Measurements from ENCODE around the gene BCL2. TPM values are rescaled to one million over a fixed set of nuclear protein-coding genes. Genes with fewer than 3 reads are reported as not detected.

Gene BCL2
- total RNA-seq, 1 experiment from 2014 or later, result 1.3 TPM

DNA sequence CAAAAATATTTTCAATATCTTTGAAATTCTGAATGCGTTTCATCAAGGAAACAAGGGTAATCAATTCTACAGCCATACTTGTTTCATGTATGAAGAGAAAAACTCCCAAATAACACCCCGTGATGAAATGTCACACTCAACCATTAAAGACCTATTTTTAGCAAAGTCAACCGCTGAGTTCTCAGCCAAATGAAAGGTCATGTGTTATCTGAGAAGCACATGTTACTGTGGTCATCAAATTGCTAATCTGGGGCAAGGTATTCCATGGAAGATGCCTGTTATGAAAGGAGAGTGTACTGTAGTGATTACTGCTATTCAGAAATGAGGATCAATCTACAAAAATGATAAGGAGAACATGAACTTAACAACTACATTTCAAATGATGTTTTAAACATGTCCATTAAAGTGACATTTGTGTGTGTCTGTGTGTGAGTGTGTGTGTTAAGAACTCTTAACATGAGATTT lies 126.7 kb downstream of the BCL2 start:
- Mint-ChIP-seq H3K4me3 (no peak overlapping the region), H3K4me1 (no peaks in the 10 kb centered on the region), H3K27me3 (ENCODE audit: low read depth) (no peaks in the 10 kb centered on the region), H3K36me3 (ENCODE audit: insufficient read depth in 1 of 3, low read depth in 3 of 3) (no peaks in the 10 kb centered on the region), H3K9me3 (no peaks in the 10 kb centered on the region; a peak in 2 of 5 replicates), H3K27ac (no peak overlapping the region)
- Histone ChIP-seq H4K8ac (replicated peaks; ENCODE audit: insufficient read length, low read depth, low read length) (no peak overlapping the region), H4K5ac (ENCODE audit: insufficient read length, low read depth, low read length) (no peak overlapping the region), H2BK12ac (ENCODE audit: insufficient read length, low read depth, low read length) (no peak overlapping the region), H3K27ac (ENCODE audit: insufficient read length, low read depth, low read length) (no peak overlapping the region), H3K9ac (ENCODE audit: extremely low read depth, insufficient read length, low read length) (no peak overlapping the region), H4K91ac (ENCODE audit: insufficient read length, low read depth, low read length) (no peak overlapping the region), H3K9me3 (ENCODE audit: control insufficient read depth, low read depth, low read length) (no peaks in the 10 kb centered on the region), H3K79me2 (ENCODE audit: insufficient read depth, low read length) (no peaks in the 10 kb centered on the region), H3K4me2 (ENCODE audit: insufficient read depth, insufficient read length, low read length) (no peak overlapping the region), H3K4me1 (ENCODE audit: insufficient read depth, low read length) (no peaks in the 10 kb centered on the region), H3K23ac (ENCODE audit: insufficient read length, low read depth, low read length) (no peak overlapping the region), H3K4ac (ENCODE audit: low read depth, low read length) (no peak overlapping the region), H3K56ac (ENCODE audit: insufficient read length, low read depth, low read length) (no peak overlapping the region), H2AK5ac (ENCODE audit: insufficient read length, low read length) (no peak overlapping the region), H2BK5ac (ENCODE audit: insufficient read length, low read length) (no peak overlapping the region), H3K14ac (ENCODE audit: insufficient read depth, low read length) (no peak overlapping the region), H3K27me3 (ENCODE audit: insufficient read depth, low read length) (no peaks in the 10 kb centered on the region), H3T11ph (ENCODE audit: low read length) (no peak overlapping the region), H2AFZ (ENCODE audit: low read length) (no peak overlapping the region), H2BK120ac (ENCODE audit: low read depth, low read length, poor library complexity, severe bottlenecking) (no peak overlapping the region), H3K23me2 (ENCODE audit: insufficient read length, low read depth, low read length, poor library complexity, severe bottlenecking) (no peaks in the 10 kb centered on the region), H4K20me1 (ENCODE audit: control insufficient read depth, insufficient read depth, insufficient read length) (no peaks in the 10 kb centered on the region), H3K18ac (ENCODE audit: insufficient read length, low read depth, low read length) (no peak overlapping the region), H2BK20ac (ENCODE audit: low read depth, low read length, poor library complexity, severe bottlenecking) (no peak overlapping the region), H3K79me1 (ENCODE audit: insufficient read depth, low read depth, low read length, poor library complexity, severe bottlenecking) (no peaks in the 10 kb centered on the region), H2BK15ac (ENCODE audit: low read depth, low read length) (no peak overlapping the region)
- no peak for DNase-seq
- TF ChIP-seq, protein P1, sequence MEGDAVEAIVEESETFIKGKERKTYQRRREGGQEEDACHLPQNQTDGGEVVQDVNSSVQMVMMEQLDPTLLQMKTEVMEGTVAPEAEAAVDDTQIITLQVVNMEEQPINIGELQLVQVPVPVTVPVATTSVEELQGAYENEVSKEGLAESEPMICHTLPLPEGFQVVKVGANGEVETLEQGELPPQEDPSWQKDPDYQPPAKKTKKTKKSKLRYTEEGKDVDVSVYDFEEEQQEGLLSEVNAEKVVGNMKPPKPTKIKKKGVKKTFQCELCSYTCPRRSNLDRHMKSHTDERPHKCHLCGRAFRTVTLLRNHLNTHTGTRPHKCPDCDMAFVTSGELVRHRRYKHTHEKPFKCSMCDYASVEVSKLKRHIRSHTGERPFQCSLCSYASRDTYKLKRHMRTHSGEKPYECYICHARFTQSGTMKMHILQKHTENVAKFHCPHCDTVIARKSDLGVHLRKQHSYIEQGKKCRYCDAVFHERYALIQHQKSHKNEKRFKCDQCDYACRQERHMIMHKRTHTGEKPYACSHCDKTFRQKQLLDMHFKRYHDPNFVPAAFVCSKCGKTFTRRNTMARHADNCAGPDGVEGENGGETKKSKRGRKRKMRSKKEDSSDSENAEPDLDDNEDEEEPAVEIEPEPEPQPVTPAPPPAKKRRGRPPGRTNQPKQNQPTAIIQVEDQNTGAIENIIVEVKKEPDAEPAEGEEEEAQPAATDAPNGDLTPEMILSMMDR (conservative IDR thresholded peaks at IDR 0.05), result no peak
- no CpG with 5 or more reads among the region's 3 CpGs for WGBS (ENCODE audit: extremely low coverage, insufficient read length, low lambda C conversion rate)

Measured in H9 (cell line).